DND-41 (cell line): Measurements from ENCODE around the gene LURAP1L.

Experiments used
- ATAC-seq: fragments of 200-7000 bp; cut with Tn5 transposase; 3 replicates; pipeline ENCODE4 v1.9.1; 2021; ENCODE audit warnings: low read depth; ENCODE audit not compliant: insufficient read depth
- DNase-seq: peaks from one replicate; pipeline ENCODE4 v3.0.0-alpha.2; 2020
- H2AFZ ChIP-seq: 2 replicates; pipeline ENCODE4 v1.6.0; 2012; ENCODE audit warnings: low read depth, low read length
- H3K27ac ChIP-seq: 2 replicates; pipeline ENCODE4 v1.5.1; 2012; ENCODE audit warnings: low read length, inconsistent platforms
- H3K27me3 ChIP-seq: fragments of 200-600 bp; sonication (generic); 2 replicates; pipeline ENCODE4 v1.6.0; 2012; ENCODE audit warnings: low read length, mild to moderate bottlenecking, inconsistent platforms; ENCODE audit not compliant: insufficient read depth, poor library complexity
- H3K36me3 ChIP-seq: 2 replicates; pipeline ENCODE4 v1.5.1; 2012; ENCODE audit warnings: low read length, inconsistent platforms; ENCODE audit not compliant: insufficient read depth
- H3K4me1 ChIP-seq: 2 replicates; pipeline ENCODE4 v1.5.1; 2012; ENCODE audit warnings: mild to moderate bottlenecking, low read length; ENCODE audit not compliant: insufficient read depth
- H3K4me2 ChIP-seq: 2 replicates; pipeline ENCODE4 v1.6.0; 2012; ENCODE audit warnings: mild to moderate bottlenecking, moderate library complexity, low read length, inconsistent platforms; ENCODE audit not compliant: insufficient read depth
- H3K4me3 ChIP-seq, 2 experiments: fragments of 200-600 bp in 1 of 2; shearing (Covaris generic) in 1 of 2; 2 replicates each; pipeline ENCODE4 v1.5.1; 2012 to 2016; ENCODE audit warnings: inconsistent platforms in 2 of 2, low read length in 2 of 2, mild to moderate bottlenecking in 2 of 2, low read depth in 1 of 2, moderate library complexity in 1 of 2
- H3K79me2 ChIP-seq: 2 replicates; pipeline ENCODE4 v1.6.0; 2012; ENCODE audit warnings: low read length, inconsistent platforms; ENCODE audit not compliant: insufficient read depth
- H3K9ac ChIP-seq: 2 replicates; pipeline ENCODE4 v1.6.0; 2012; ENCODE audit warnings: low read depth, mild to moderate bottlenecking, inconsistent platforms, low read length, moderate library complexity
- H3K9me3 ChIP-seq: 2 replicates; pipeline ENCODE4 v1.5.1; 2012; ENCODE audit warnings: low read length, moderate library complexity, mild to moderate bottlenecking, inconsistent platforms; ENCODE audit not compliant: insufficient read depth, severe bottlenecking
- H4K20me1 ChIP-seq: 2 replicates; pipeline ENCODE4 v1.6.0; 2012; ENCODE audit warnings: low read length; ENCODE audit not compliant: insufficient read depth
- CTCF ChIP-seq: IDR thresholded peaks from 2 replicates; pipeline ENCODE4 v1.5.1; 2012; ENCODE audit warnings: borderline replicate concordance, low read length, moderate library complexity, mild to moderate bottlenecking; ENCODE audit not compliant: poor library complexity, severe bottlenecking; ENCODE audit errors: extremely low read depth
- EZH2 ChIP-seq: IDR thresholded peaks from 3 replicates; pipeline ENCODE4 v1.6.1; 2012; ENCODE audit warnings: borderline replicate concordance, low read depth, mild to moderate bottlenecking, moderate library complexity, low read length, inconsistent platforms; ENCODE audit not compliant: severe bottlenecking

The LURAP1L gene

GRCh38 chr9:12774861-12775678, at the start of gene LURAP1L:
Gene LURAP1L (plus strand): TSS chr9:12775020. CDS start chr9:12775716, 696 bp downstream.
- no peak within 1 kb of the TSS for H2AFZ ChIP-seq
- H3K4me3 ChIP-seq = no peak within 1 kb of the TSS
- no peaks in the 10 kb centered on the region for H3K9me3 ChIP-seq
- H3K4me2 ChIP-seq = no peak within 1 kb of the TSS
- ATAC-seq (no peak), DNase-seq (no peak)
- no peaks in the 10 kb centered on the region for H3K27me3 ChIP-seq
- H3K4me1 ChIP-seq = no peaks in the 10 kb centered on the region
- TF ChIP-seq EZH2 (no peak), CTCF (no peak)
- no peaks in the 10 kb centered on the region for H3K79me2 ChIP-seq
- no peaks in the 10 kb centered on the region for H4K20me1 ChIP-seq
- no peak within 1 kb of the TSS for H3K9ac ChIP-seq
- no peaks in the 10 kb centered on the region for H3K36me3 ChIP-seq
- no peak within 1 kb of the TSS for H3K27ac ChIP-seq

GRCh38 chr9:12726795-12727194, 48.0 kb upstream of the LURAP1L start:
- H2AFZ ChIP-seq = no peak overlapping the region
- DNase-seq (no peak), ATAC-seq (no peak)
- H3K4me2 ChIP-seq = no peak overlapping the region
- H3K27me3 ChIP-seq = no peaks in the 10 kb centered on the region
- H3K9ac ChIP-seq = no peak overlapping the region
- H3K79me2 ChIP-seq = no peaks in the 10 kb centered on the region
- H3K4me3 ChIP-seq = no peak overlapping the region
- H3K9me3 ChIP-seq = no peaks in the 10 kb centered on the region
- no peak overlapping the region for H3K27ac ChIP-seq
- H3K4me1 ChIP-seq = no peaks in the 10 kb centered on the region
- H4K20me1 ChIP-seq = no peaks in the 10 kb centered on the region
- no peak for TF ChIP-seq EZH2
- no peak for TF ChIP-seq CTCF
- H3K36me3 ChIP-seq = no peaks in the 10 kb centered on the region

GRCh38 chr9:12730198-12730597, 44.6 kb upstream of the LURAP1L start:
- H3K4me1 ChIP-seq = no peaks in the 10 kb centered on the region
- no peaks in the 10 kb centered on the region for H3K79me2 ChIP-seq
- no peaks in the 10 kb centered on the region for H3K27me3 ChIP-seq
- H3K36me3 ChIP-seq = no peaks in the 10 kb centered on the region
- H3K27ac ChIP-seq = no peak overlapping the region
- ATAC-seq (no peak), DNase-seq (no peak)
- H3K9me3 ChIP-seq = no peaks in the 10 kb centered on the region
- H4K20me1 ChIP-seq = no peaks in the 10 kb centered on the region
- no peak for TF ChIP-seq CTCF
- TF ChIP-seq EZH2 = no peak
- no peak overlapping the region for H2AFZ ChIP-seq
- H3K9ac ChIP-seq = no peak overlapping the region
- no peak overlapping the region for H3K4me3 ChIP-seq
- H3K4me2 ChIP-seq = no peak overlapping the region
